Lower leg skin (tissue), 4 donors: ENCODE data around the gene MAP4K2. TPM values are rescaled to one million over a fixed set of nuclear protein-coding genes. Genes with fewer than 3 reads are reported as not detected.

Source experiments
- DNase-seq, 2 donors: peaks; one replicate each; pipeline ENCODE4 v3.0.0-alpha.2; 2019; ENCODE audit warnings: low spot score in 2 of 2
- H3K4me3 ChIP-seq: fragments of 200-600 bp; sonication (generic); 2 replicates; pipeline ENCODE4 v1.5.1; 2017; ENCODE audit warnings: mild to moderate bottlenecking, low read depth; ENCODE audit not compliant: poor library complexity, severe bottlenecking
- CTCF ChIP-seq, 3 donors: fragments of 450-650 bp; IDR thresholded peaks; one replicate each; pipeline ENCODE4 v1.5.1; 2016; ENCODE audit warnings: antibody characterized with exemption in 3 of 3, mild to moderate bottlenecking in 3 of 3, moderate library complexity in 2 of 3
- POLR2A ChIP-seq, 2 donors: fragments of 450-650 bp; IDR thresholded peaks; one replicate each; pipeline ENCODE4 v1.6.1; 2016 to 2017; ENCODE audit warnings: antibody characterized with exemption in 2 of 2, mild to moderate bottlenecking in 1 of 2, moderate library complexity in 1 of 2
- WGBS, 2 donors: methylation state at CpG; one replicate each; pipeline ENCODE4 v1.1.5; 2018; 5-methylcytosine and 5-hydroxymethylcytosine counted together
- intact Hi-C: fragments of 100-400 bp; cut with DNase I; formaldehyde crosslinking; loops from one replicate; pipeline ENCODE4 v1.15.0; 2023; ENCODE audit warnings: low total_unique reads
- total RNA-seq, 4 donors: library from RNA; depleted of rRNA; stranded (reverse); fragments of >200 nt; gene quantifications; one replicate each; pipeline ENCODE4 v1.1.0, GENCODE V29; 2016

Gene MAP4K2
- total RNA-seq, 4 donors from 2014 or later, result 9.3 to 29.8 (median 19.5) TPM

- 75 to 77% methylated on average over 11 to 13 of the region's 13 CpGs for WGBS, 2 donors
- no peak for DNase-seq
Observed at GRCh38 chr11:64839335-64839734, 36.3 kb upstream of the MAP4K2 start.

DNA sequence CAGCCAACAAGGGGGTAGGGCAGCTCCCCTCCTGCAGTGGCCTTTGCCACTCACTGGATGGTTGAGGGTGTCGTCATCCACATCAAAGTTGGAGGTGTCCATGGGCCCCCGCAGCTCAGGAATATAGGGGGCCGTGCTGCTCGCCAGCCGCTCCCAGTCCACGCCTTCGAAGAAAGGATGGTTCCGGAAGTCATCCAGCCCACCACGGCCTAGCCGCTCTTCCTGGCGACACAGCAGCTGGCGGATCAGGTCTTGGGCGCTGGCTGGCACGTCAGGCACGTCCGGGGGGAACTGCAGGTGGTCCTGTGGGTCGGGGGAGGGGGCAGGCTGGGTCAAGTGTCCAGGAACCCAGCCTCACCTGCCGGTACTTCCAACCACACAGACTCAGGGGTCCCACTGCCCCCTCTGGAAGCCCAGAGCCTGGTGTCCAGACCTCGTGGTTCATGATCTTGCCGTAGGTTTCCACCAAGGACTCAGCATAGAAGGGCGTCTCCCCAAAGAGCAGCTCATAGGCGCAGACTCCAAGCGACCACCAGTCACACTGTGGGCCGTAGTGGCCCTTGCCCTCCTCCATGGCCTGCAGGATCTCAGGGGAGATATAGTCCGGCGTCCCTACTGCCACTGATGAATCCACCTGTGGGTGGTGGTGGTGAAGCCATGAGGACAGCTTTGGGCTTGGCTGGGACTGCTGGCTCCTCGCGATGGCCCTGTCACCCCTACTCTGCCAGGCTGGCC lies 35.8 kb upstream of the MAP4K2 start:
- WGBS, 2 donors, result 92% methylated on average over 14 to 28 of the region's 28 CpGs
- no peak overlapping the region for H3K4me3 ChIP-seq
- intact Hi-C loops, result no loop called here
- no peak for DNase-seq
- TF ChIP-seq CTCF (IDR thresholded peaks at IDR 0.05) (no peak), POLR2A (IDR thresholded peaks at IDR 0.05) (no peak)

More at GRCh38 chr11:64839335-64839734, 36.3 kb upstream of the MAP4K2 start:
- no peak overlapping the region for H3K4me3 ChIP-seq
- intact Hi-C loops, result no loop called here
- TF ChIP-seq POLR2A (IDR thresholded peaks at IDR 0.05) (no peak), CTCF (IDR thresholded peaks at IDR 0.05) (no peak)

- no peak for DNase-seq
- intact Hi-C loops, result no loop called here
- no peak for TF ChIP-seq POLR2A (IDR thresholded peaks at IDR 0.05)
- no peak for TF ChIP-seq CTCF (IDR thresholded peaks at IDR 0.05)
- H3K4me3 ChIP-seq, result no peak overlapping the region
- WGBS, 2 donors, result 92 to 100% methylated on average over 5 to 10 of the region's 10 CpGs
Observed at GRCh38 chr11:64837887-64838351, 34.9 kb upstream of the MAP4K2 start.

GRCh38 chr11:64836448-64837072 lies 33.5 kb upstream of the MAP4K2 start:
- WGBS, 2 donors, result 53 to 69% methylated on average over 11 to 16 of the region's 16 CpGs
- TF ChIP-seq POLR2A (IDR thresholded peaks at IDR 0.05) (no peak), CTCF (IDR thresholded peaks at IDR 0.05) (no peak)
- no peak overlapping the region for H3K4me3 ChIP-seq
- intact Hi-C loops, result no loop called here
- no peak for DNase-seq

DNA sequence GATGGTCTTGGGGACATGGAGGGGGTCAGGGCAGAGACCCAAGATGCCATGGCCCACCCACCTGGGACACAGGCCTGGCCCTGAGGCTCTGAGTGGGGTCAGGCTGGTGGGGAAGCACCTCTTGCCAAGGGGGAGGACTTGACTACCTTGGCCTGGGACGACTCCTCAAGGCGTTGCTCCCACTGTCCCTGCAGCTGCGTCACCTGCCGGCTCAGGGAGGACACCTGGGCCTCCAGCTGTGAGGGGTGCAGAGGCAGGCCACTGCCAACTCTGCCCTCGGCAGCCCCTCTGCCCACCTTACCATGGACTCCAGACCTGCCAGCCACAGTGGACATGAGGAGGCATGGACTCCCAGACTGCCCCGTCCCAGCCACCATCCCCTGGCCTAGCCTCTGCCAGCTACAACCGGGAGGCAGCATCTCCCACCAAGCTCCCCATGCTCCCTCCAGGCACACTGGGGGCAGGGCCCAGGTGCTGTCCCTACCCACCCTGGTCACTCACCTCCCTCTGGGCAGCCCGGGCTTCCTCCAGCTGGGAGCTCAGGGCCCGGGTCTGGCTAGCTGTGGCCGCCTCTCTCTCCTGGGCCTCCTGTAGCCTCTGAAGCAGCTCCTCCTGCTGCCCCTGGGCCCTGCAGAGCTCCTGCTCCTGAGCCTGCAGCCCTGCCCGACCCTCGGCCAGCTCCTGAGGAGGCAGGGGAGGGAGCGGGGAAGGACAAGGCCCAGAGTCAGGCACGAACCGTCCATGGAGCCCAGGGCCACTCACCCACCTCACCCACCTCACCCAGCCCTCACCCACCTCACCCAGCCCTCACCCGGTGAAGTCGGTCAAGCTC lies 32.8 kb upstream of the MAP4K2 start:
- no peak for DNase-seq
- intact Hi-C loops, result no loop called here
- TF ChIP-seq POLR2A (IDR thresholded peaks at IDR 0.05) (no peak), CTCF (IDR thresholded peaks at IDR 0.05) (no peak)
- H3K4me3 ChIP-seq, result no peak overlapping the region
- 80 to 82% methylated on average over 13 to 15 of the region's 17 CpGs for WGBS, 2 donors
